Activated T-helper 2 cell treated with anti-CD3 and anti-CD28 coated beads, Interferon-gamma antibody, Interleukin-2, Interleukin-4, amounts not matched to agents 10 μg/mL and 5 μg/mL and 100 μg/mL, durations not matched to agents 14 hours and 24 hours and 36 hours (primary cell): ENCODE measurements around the gene VRK1. TPM values are rescaled to one million over a fixed set of nuclear protein-coding genes. Genes with fewer than 3 reads are reported as not detected.
A peak's percentile ranks its signal among the peaks of the same experiment; 100 is the strongest.

ENCODE experiments used
- DNase-seq: peaks from one replicate; pipeline ENCODE4 v3.0.0; 2021; ENCODE audit warnings: low spot score
- H3K27ac Mint-ChIP-seq: one replicate; pipeline ENCODE4 v1.8.0; 2021; ENCODE audit warnings: mixed read lengths
- H3K27me3 Mint-ChIP-seq: one replicate; pipeline ENCODE4 v1.8.0; 2021; ENCODE audit warnings: low read depth, mixed read lengths
- H3K36me3 Mint-ChIP-seq: one replicate; pipeline ENCODE4 v1.8.0; 2021; ENCODE audit warnings: low read depth, mixed read lengths
- H3K4me1 Mint-ChIP-seq: one replicate; pipeline ENCODE4 v1.8.0; 2021; ENCODE audit warnings: low read depth, mixed read lengths
- H3K4me3 Mint-ChIP-seq: one replicate; pipeline ENCODE4 v1.8.0; 2021; ENCODE audit warnings: low read depth, mild to moderate bottlenecking, moderate library complexity, mixed read lengths
- H3K9me3 Mint-ChIP-seq: one replicate; pipeline ENCODE4 v1.8.0; 2021; ENCODE audit warnings: mixed read lengths
- intact Hi-C: fragments of 100-400 bp; cut with micrococcal nuclease; formaldehyde crosslinking; loops from one replicate; pipeline ENCODE4 v1.15.1; 2023
- total RNA-seq: library from RNA; stranded (reverse); gene quantifications from 2 replicates; pipeline ENCODE4 v1.2.3, GENCODE V29; 2022

VRK1 gene, protein sequence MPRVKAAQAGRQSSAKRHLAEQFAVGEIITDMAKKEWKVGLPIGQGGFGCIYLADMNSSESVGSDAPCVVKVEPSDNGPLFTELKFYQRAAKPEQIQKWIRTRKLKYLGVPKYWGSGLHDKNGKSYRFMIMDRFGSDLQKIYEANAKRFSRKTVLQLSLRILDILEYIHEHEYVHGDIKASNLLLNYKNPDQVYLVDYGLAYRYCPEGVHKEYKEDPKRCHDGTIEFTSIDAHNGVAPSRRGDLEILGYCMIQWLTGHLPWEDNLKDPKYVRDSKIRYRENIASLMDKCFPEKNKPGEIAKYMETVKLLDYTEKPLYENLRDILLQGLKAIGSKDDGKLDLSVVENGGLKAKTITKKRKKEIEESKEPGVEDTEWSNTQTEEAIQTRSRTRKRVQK
- total RNA-seq: 67.8 and 70.4 TPM in 2 replicates

DNA sequence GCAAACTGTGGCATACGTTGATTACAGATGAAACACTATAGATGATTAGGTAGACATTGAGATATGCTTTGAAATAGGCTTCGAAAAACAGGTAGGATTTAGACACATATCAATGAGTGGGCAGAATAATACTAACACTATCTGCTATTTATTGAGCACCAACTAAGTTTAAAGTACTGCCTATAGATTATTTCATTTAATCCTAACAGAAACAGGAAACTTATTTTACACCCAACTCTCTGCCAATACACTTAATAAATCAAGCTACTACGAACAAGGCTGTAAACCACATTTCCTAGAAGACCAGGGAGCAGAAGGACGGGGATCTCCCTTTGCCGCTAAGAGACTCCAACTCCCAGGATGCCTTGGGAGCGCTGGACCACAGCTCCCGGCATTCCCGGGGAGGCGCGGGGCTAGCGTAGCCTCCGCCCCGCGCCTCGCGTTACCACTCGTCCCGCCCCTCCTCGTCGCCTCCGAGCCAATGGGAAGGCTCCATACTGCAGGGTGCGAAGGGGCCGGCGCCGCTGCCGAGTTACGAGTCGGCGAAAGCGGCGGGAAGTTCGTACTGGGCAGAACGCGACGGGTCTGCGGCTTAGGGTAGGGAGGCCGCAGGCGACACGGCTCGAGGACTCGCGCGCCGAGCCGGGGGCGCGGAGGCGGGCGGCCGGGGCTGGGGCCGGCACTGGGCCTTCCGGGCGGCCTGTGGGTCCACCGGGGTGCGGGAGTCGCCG is at the start of gene VRK1:
Gene VRK1, plus strand, starts transcription at position 532 of the 731 bp plus-strand sequence. CDS start 36,090 bp downstream, outside the sequence.
- peak; percentile 90 for DNase-seq
- no peaks in the 10 kb centered on the region for H3K9me3 Mint-ChIP-seq
- peaks cover 7% of the 10 kb centered on the region for H3K27me3 Mint-ChIP-seq
- peak within 1 kb of the TSS; percentile 80 for H3K27ac Mint-ChIP-seq
- H3K4me1 Mint-ChIP-seq: peaks cover 33% of the 10 kb centered on the region
- intact Hi-C loops: loop anchor here (5.0 kb wide), 1 partner anchor 55 kb away; no protein-coding TSS in a partner anchor
- H3K36me3 Mint-ChIP-seq: peaks cover 11% of the 10 kb centered on the region
- peak within 1 kb of the TSS; percentile 87 for H3K4me3 Mint-ChIP-seq

DNA sequence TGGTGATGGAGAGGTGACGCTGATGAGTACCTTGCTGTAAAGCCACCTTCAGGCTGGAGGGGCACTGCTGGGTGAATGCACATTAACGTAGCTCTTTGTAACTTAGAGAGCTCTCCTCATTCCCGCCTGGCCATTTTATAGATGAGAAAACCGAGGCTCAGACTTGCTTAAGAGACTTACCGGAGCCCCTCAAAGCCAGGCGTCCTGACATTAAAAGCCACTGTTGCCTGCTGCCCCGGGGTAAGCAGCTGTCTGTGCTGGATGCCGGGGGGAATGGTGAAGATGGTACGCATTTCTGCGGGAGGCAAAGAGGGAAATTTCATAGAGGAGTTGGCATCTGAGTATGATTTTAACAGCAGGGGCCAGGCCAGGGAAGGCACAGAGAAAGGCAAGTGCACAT is 49.6 kb upstream of the VRK1 start:
- intact Hi-C loops: no loop called here
- no peak overlapping the region for H3K4me3 Mint-ChIP-seq

DNA sequence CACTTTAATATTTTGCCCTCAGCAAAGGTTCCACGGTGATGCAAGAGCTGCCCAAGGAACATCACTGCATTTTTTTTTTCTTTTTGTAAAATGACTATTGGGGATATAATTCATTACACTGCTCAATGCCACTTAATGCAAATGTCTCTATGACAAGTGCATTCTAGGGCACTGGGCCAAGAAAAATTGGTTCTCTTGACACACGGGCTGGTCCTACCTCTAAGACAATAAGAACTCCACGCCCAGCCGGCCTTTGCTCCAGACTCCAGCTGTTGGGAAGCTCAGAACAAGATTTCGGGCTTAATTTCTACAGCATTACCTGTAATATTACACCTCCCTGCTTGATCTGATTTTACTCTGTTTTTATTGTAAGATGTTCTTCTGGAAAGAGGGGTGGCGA is 48.8 kb upstream of the VRK1 start:
- no peaks in the 10 kb centered on the region for H3K36me3 Mint-ChIP-seq
- H3K4me3 Mint-ChIP-seq: no peak overlapping the region
- DNase-seq: no peak
- H3K27ac Mint-ChIP-seq: no peak overlapping the region
- intact Hi-C loops: no loop called here
- H3K4me1 Mint-ChIP-seq: no peaks in the 10 kb centered on the region
- no peaks in the 10 kb centered on the region for H3K9me3 Mint-ChIP-seq
- peaks cover 16% of the 10 kb centered on the region for H3K27me3 Mint-ChIP-seq

More for the DNA sequence above, 49.6 kb upstream of the VRK1 start:
- Mint-ChIP-seq H3K27me3 (peaks cover 21% of the 10 kb centered on the region), H3K27ac (no peak overlapping the region), H3K36me3 (no peaks in the 10 kb centered on the region), H3K9me3 (no peaks in the 10 kb centered on the region), H3K4me1 (no peaks in the 10 kb centered on the region)
- DNase-seq: no peak

DNA sequence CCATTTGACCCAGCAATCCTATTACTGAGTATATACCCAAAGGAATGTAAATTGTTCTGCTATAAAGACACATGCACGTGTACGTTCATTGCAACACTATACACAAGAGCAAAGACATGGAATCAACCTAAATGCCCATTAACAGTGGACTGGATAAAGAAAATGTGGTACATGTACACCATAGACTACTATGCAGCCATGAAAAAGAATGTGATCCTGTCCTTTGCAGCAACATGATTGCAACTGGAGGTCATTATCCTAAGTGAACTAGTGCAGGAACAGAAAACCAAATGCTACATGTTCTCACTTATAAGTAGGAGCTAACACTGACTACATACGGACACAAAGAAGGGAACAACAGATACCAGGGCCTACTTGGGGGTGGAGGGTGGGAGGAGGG is 45.7 kb upstream of the VRK1 start:
- DNase-seq: no peak
- H3K4me1 Mint-ChIP-seq: no peaks in the 10 kb centered on the region
- no peak overlapping the region for H3K27ac Mint-ChIP-seq
- H3K27me3 Mint-ChIP-seq: peaks cover 3% of the 10 kb centered on the region
- H3K9me3 Mint-ChIP-seq: no peaks in the 10 kb centered on the region
- H3K36me3 Mint-ChIP-seq: no peaks in the 10 kb centered on the region
- no peak overlapping the region for H3K4me3 Mint-ChIP-seq
- intact Hi-C loops: no loop called here

DNA sequence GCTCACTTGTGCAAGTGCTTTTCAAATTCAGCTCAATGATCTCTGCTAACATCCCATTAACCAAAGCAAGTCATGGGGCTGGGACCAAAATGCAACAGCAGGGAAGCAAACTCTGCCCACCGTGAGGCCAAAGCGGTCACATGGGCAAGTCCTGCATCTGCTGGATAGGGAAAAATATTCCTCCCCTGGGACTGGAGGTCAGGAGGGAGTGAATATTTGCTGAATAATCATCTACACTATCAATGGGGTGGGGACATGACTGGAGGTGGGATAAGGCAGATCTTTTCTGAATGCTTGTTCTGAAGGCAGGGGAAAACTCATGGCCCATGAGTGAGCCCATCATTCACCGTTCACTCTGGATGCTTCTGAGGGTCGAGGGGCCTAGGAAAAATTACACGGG is 45.1 kb upstream of the VRK1 start:
- no peaks in the 10 kb centered on the region for H3K9me3 Mint-ChIP-seq

DNA sequence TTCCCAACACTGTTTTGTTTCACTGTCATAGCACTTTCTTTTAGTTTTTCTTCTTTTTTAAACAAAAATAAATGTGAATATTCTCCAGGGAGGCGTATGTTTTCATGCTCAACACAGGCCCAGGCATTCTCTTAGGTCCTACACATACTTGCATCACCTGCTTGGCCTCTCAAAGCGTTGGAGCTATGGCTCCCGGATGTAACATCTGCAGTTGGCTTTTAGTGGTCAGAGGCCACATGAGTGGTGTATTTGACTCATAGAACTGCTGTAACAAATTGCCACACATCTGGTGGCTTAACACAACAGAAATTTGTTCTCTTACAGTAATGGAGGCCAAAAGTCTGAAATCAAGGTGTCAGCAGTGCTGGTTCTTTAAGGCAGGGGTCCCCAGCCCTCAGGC is 44.6 kb upstream of the VRK1 start:
- no peaks in the 10 kb centered on the region for H3K4me1 Mint-ChIP-seq
- peaks cover 3% of the 10 kb centered on the region for H3K27me3 Mint-ChIP-seq

More for the DNA sequence above, 45.1 kb upstream of the VRK1 start:
- H3K4me1 Mint-ChIP-seq: no peaks in the 10 kb centered on the region
- no peak overlapping the region for H3K4me3 Mint-ChIP-seq
- H3K27me3 Mint-ChIP-seq: peaks cover 3% of the 10 kb centered on the region
- H3K36me3 Mint-ChIP-seq: no peaks in the 10 kb centered on the region
- intact Hi-C loops: no loop called here
- no peak for DNase-seq
- no peak overlapping the region for H3K27ac Mint-ChIP-seq

DNA sequence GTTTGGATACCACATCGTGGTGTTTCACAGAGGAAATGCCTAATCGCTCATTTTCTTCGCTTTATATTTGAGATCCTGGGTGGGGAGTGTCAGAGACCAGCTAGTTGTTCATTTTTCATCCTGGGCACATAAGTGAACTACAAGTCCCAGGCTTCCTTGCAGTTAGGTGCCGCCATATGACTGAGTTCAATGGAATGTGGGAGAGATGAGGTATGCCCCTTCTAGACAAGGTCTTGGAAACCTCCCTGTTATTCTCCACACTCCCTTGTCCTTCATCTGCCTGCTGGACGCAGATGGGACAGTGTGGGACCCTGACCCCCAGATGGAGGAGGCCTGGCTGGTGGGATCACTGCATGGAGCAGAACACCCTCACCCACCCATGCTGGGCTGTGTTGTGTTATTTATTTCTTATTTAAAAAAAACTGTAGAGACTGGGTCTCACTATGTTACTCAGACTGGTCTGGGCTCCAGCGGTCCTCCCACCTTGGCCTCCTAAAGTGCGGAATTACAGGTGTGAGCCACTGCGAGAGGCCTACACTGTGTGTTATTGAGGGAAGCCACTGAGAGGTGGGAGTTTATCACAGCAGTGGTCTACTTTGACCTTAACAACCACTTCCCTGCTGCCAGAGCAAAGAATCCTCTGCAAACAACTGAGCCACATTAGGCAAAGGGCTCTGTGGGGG is 42.9 kb upstream of the VRK1 start:
- Mint-ChIP-seq H3K4me1 (no peaks in the 10 kb centered on the region), H3K9me3 (no peaks in the 10 kb centered on the region), H3K36me3 (no peaks in the 10 kb centered on the region), H3K27ac (no peak overlapping the region), H3K27me3 (peaks cover 5% of the 10 kb centered on the region), H3K4me3 (no peak overlapping the region)
- no peak for DNase-seq
- intact Hi-C loops: no loop called here

More for the DNA sequence above, 44.6 kb upstream of the VRK1 start:
- no peak for DNase-seq
- H3K27ac Mint-ChIP-seq: no peak overlapping the region
- intact Hi-C loops: no loop called here
- H3K4me3 Mint-ChIP-seq: no peak overlapping the region
- no peaks in the 10 kb centered on the region for H3K9me3 Mint-ChIP-seq
- no peaks in the 10 kb centered on the region for H3K36me3 Mint-ChIP-seq

DNA sequence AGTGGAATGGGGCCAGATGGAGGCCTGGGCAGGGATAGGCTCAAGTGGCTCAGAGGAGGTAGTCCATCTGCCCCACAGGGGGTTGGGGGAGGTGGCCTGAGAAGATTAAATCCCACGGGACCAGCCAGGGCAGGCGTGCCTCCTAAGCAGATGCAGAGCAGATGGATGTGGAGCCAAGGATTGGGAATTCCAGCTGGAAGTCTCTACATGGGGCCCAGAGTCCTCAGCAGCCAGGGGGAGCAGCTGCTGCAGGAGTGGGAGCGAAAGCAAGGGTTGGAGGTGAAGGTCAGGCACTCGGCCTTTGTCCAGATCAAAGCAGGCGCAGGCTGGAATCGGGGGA is 42.4 kb upstream of the VRK1 start:
- Mint-ChIP-seq H3K27me3 (peaks cover 5% of the 10 kb centered on the region), H3K36me3 (no peaks in the 10 kb centered on the region), H3K9me3 (no peaks in the 10 kb centered on the region), H3K27ac (no peak overlapping the region), H3K4me1 (no peaks in the 10 kb centered on the region), H3K4me3 (no peak overlapping the region)
- intact Hi-C loops: no loop called here
- DNase-seq: no peak

DNA sequence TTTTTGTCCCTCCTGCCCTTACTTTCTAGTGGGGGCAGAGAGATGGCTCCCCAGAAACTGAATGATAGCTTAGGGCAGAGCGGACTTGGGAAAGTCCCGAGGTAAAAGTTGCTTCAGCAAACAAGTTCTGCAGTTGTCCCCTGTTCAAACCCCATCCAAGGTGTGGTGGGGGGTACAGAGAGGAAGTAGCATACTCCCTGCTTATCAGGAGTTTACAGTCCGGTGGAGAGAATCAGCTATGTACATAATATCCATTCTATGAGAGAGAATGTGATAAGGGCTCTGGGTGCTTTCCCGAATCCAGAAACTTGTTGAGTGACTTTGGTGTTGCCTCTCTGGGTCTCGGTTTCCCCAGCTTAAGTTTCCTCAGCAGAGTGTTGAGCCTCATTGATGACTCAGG is 40.4 kb upstream of the VRK1 start:
- Mint-ChIP-seq H3K9me3 (no peaks in the 10 kb centered on the region), H3K27ac (no peak overlapping the region), H3K27me3 (peaks cover 9% of the 10 kb centered on the region), H3K36me3 (no peaks in the 10 kb centered on the region), H3K4me3 (no peak overlapping the region), H3K4me1 (no peaks in the 10 kb centered on the region)
- intact Hi-C loops: no loop called here
- no peak for DNase-seq

DNA sequence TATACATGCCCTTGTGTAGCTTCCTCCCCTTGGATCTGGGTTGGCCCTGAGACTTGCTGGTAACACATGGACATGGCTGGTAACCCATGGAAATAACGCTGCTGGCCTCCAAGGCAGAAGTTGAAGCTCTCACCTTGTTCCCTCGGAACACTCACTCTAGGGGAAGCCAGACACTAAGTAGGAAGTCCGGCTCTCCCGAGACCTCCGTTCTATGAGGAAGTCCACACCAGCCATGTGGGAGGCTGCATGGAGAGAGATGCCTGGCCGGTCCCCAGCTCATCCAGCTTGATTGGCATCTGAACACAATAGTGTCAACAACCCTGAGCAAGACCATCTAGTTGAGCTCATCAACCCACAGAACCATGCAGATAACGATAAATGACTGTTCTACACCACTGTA is 39.7 kb upstream of the VRK1 start:
- no peaks in the 10 kb centered on the region for H3K36me3 Mint-ChIP-seq
- H3K27ac Mint-ChIP-seq: no peak overlapping the region
- no peak for DNase-seq
- no peaks in the 10 kb centered on the region for H3K9me3 Mint-ChIP-seq
- H3K4me1 Mint-ChIP-seq: peaks cover under 1% of the 10 kb centered on the region
- intact Hi-C loops: no loop called here
- H3K4me3 Mint-ChIP-seq: no peak overlapping the region
- peaks cover 10% of the 10 kb centered on the region for H3K27me3 Mint-ChIP-seq

DNA sequence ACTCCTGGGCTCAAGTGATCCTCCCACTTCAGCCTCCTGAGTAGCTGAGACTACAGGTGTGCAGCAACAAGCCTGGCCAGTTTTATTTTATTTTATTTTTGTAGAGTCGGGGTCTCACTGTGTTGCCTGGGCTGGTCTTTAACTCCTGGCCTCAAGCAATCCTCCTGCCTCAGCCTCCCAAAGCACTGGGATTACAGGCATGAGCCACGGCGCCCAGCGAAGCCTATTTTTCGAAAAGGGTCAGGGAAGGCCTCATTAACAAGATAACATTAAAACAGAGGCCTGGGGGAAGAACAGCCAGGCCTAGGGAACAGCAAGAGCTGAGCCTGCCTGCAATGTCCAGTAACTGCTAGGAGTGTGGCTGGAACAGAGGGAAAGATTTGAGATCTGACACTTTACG is 36.1 kb upstream of the VRK1 start:
- H3K9me3 Mint-ChIP-seq: no peaks in the 10 kb centered on the region

DNA sequence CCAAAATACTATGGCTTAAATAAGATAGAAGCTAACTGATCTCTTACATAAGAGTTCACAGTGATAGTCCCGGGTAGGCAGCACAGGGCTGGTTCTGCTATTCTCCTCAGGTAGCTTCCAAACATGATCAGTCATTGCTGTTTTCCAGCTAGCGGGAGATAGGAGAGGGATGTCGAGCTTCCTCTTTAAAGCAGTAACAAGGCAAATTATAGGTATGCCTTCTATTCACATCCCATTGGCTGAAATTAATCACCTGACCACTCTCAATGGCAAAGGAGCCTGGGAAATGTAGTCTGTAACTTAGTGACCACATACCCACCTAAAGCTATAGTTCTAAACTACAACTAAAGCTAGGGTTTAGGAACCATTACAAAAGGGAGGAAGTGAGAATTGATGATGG is 34.5 kb upstream of the VRK1 start:
- Mint-ChIP-seq H3K36me3 (no peaks in the 10 kb centered on the region), H3K27me3 (peaks cover 19% of the 10 kb centered on the region), H3K9me3 (no peaks in the 10 kb centered on the region), H3K4me3 (no peak overlapping the region), H3K27ac (no peak overlapping the region), H3K4me1 (peaks cover 3% of the 10 kb centered on the region)
- intact Hi-C loops: no loop called here
- DNase-seq: no peak

More for the DNA sequence above, 36.1 kb upstream of the VRK1 start:
- no peak overlapping the region for H3K4me3 Mint-ChIP-seq
- DNase-seq: no peak
- intact Hi-C loops: no loop called here
- peaks cover 3% of the 10 kb centered on the region for H3K4me1 Mint-ChIP-seq
- H3K36me3 Mint-ChIP-seq: no peaks in the 10 kb centered on the region
- no peak overlapping the region for H3K27ac Mint-ChIP-seq
- peaks cover 19% of the 10 kb centered on the region for H3K27me3 Mint-ChIP-seq

DNA sequence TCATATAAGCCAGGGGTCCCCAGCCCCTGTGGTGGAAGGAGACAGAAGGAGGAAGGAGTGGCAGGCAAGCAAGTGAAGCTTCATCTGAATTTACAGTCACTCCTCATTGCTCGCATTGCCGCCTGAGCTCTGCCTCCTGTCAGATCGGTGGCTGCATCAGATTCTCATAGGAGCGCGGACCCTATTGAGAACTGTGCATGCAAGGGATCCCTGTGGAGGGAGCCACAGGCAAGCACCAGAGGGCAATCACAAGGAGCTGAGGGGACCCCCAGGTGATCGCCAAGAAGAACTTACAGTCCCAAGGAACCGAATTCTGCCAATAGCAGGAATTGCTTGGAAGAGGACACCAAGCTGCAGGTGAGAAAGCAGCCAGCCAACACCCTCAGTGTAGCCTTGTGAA is 33.2 kb upstream of the VRK1 start:
- Mint-ChIP-seq H3K36me3 (no peaks in the 10 kb centered on the region), H3K27ac (no peak overlapping the region), H3K4me3 (no peak overlapping the region), H3K4me1 (peaks cover 3% of the 10 kb centered on the region), H3K9me3 (no peaks in the 10 kb centered on the region), H3K27me3 (peaks cover 17% of the 10 kb centered on the region)
- no peak for DNase-seq
- intact Hi-C loops: no loop called here
